SK-N-SH treated with all-trans-retinoic acid at 6 μM for 48 hours (cell line): ENCODE results near the gene NDUFS4.

Experiments used
- ARNTL ChIP-seq: fragments of 450-650 bp; formaldehyde crosslinking; IDR thresholded peaks from 2 replicates; pipeline ENCODE4 v1.5.0; 2020; ENCODE audit warnings: low read depth, mild to moderate bottlenecking, moderate library complexity, borderline replicate concordance
- CREB5 ChIP-seq: fragments of 250-450 bp; sonication (Bioruptor Pico); IDR thresholded peaks from 2 replicates; pipeline ENCODE4 v1.5.1; 2020; ENCODE audit warnings: low read depth, mild to moderate bottlenecking, moderate library complexity
- ESRRG ChIP-seq: fragments of 250-450 bp; sonication (Bioruptor Pico); IDR thresholded peaks from 2 replicates; pipeline ENCODE4 v1.6.1; 2021; ENCODE audit warnings: mild to moderate bottlenecking
- GLIS3 ChIP-seq: fragments of 250-450 bp; sonication (Bioruptor Pico); IDR thresholded peaks from 2 replicates; pipeline ENCODE4 v1.5.0; 2020; ENCODE audit warnings: mild to moderate bottlenecking, moderate library complexity
- PPARA ChIP-seq: fragments of 250-450 bp; sonication (Bioruptor Pico); IDR thresholded peaks from 2 replicates; pipeline ENCODE4 v1.5.0; 2020; ENCODE audit warnings: mild to moderate bottlenecking, borderline replicate concordance
- SNAI2 ChIP-seq: fragments of 250-450 bp; sonication (Bioruptor Pico); IDR thresholded peaks from 2 replicates; pipeline ENCODE4 v1.5.0; 2020; ENCODE audit warnings: mild to moderate bottlenecking, moderate library complexity
- TCF4 ChIP-seq: fragments of 250-450 bp; sonication (Bioruptor Pico); IDR thresholded peaks from 2 replicates; pipeline ENCODE4 v1.8.0; 2021; ENCODE audit warnings: mild to moderate bottlenecking, moderate library complexity, borderline replicate concordance
- ZFP3 ChIP-seq: fragments of 250-450 bp; sonication (Bioruptor Pico); IDR thresholded peaks from 2 replicates; pipeline ENCODE4 v1.5.0; 2020; ENCODE audit warnings: mild to moderate bottlenecking, moderate library complexity
- ZFP30 ChIP-seq: fragments of 450-650 bp; formaldehyde crosslinking; IDR thresholded peaks from 2 replicates; pipeline ENCODE4 v1.5.0; 2022; ENCODE audit warnings: mild to moderate bottlenecking, moderate library complexity
- ZNF8 ChIP-seq: fragments of 450-650 bp; formaldehyde crosslinking; IDR thresholded peaks from 2 replicates; pipeline ENCODE4 v1.5.0; 2020; ENCODE audit warnings: mild to moderate bottlenecking, moderate library complexity

- TF ChIP-seq GLIS3 (CRISPR knock-in tag) (no peak), ZNF8 (CRISPR knock-in tag) (no peak), TCF4 (CRISPR knock-in tag) (no peak), ZFP3 (no peak), CREB5 (CRISPR knock-in tag) (no peak), SNAI2 (CRISPR knock-in tag) (no peak), PPARA (no peak), ARNTL (CRISPR knock-in tag) (no peak), ESRRG (CRISPR knock-in tag) (no peak), ZFP30 (CRISPR knock-in tag) (no peak)
These were observed at the start of gene NDUFS4 for GRCh38 chr5:53560506-53561191.
